HTR-8/SVneo (cell line): ENCODE results near the gene PDILT.

ENCODE experiments used
- DNase-seq: peaks from one replicate; pipeline ENCODE4 v3.0.0; 2011; ENCODE audit warnings: low spot score, mixed read lengths; ENCODE audit not compliant: insufficient read length
- FAIRE-seq: peaks from 2 replicates; lab custom pipeline; 2011; peaks lifted over from hg19 to GRCh38; lab: Jason Lieb, UNC

The PDILT gene

DNA sequence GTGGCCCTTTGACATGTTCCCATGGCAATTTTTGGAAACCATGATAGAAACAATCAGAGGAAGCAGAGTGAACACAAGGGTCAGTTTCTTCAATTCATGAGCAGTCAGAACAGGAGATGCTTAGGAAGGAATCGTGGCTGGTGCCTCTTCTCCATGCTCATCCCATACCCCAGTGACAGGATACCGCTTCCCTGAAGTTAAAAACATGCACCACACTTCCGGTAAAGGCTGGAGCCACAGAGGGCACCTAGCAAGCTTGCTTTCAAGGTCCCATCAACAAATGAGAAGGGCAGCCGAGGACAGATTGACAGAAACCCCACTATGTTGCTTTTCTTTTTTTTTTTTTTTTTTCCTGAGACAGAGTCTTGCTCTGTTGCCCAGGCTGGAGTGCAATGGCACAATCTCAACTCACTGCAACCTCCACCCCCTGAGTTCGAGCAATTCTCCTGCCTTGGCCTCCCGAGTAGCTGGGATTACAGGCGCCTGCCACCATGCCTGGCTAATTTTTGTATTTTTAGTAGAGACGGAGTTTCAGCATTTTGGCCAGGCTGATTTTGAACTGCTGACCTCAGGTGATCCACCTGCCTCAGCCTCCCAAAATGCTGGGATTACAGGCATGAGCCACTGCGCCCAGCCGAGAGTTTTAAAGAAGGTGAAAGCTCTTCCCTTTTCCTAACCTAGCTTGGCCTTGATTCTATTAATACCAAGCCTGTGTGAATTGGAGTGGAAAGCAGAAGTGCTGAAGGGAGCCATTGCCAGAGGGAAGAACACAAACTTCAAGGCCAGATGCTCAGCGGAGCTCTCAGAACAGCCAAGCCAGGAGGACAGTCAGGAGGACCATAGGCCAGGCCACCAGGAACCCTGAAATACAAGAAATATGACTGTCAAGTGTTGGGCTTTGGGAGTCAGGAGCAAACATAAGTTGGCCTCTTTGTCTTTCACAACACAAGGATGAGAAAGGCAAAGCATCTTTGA lies 93.8 kb downstream of the PDILT start:
- DNase-seq (no peak), FAIRE-seq (no peak)

DNA sequence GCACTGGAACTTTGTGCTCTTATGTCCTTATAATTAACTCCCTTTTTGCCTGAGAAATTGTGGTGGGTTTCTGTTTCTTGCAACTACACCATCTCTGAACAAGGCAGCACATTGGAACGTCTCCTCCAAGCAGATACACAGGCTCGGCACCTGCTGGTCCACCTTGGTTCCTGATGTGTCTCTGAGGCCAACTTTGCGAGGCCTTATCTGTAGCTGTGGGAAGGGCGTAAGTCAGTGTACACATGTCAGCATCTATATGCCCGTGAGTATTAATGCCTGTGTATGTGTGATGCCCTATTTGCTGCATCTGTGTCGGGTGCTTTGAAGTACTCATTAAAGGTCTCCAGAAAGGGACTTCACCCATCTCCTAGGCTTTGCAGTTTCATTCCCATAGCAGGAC lies 94.8 kb downstream of the PDILT start:
- DNase-seq (no peak), FAIRE-seq (no peak)
